ENCODE results near the gene GJA9.
"Not testable (repeated sequence)": the region's sequence is repeated elsewhere in the genome, so short reads cannot be mapped to it uniquely, and the experiment has no call there.

Gene GJA9

GRCh38 chr1:38881487-38881886 is at the start of gene GJA9:
TSS of gene GJA9 (minus strand) at chr1:38881587. CDS start at chr1:38876098, 5,489 bp downstream.
- DNase-seq (ENCODE audit: low read depth in 2 of 2): no peak

DNA sequence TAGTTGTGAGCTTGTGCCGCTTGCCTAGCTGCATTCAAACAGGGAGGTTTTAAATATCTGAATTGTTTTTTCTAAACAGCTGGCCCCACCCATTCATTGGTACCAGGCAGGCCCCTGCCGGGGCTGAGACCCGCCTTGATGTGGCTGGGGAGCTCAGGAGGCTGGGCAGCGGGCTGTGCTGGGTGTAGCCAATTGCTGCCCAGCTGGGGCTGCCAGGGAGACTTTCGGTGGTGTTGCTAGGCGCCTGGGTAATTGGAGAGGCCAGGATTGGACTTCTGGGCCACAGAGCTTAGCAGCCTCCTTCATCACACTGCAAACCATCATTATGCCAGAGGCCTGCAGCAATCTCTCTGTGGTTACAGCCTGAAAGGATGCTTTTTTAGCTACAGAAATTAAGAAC is 48.1 kb upstream of the GJA9 start:
- no peak for DNase-seq (ENCODE audit: low read depth in 2 of 2)

GRCh38 chr1:38929054-38929453 is 47.7 kb upstream of the GJA9 start:
- DNase-seq (ENCODE audit: low read depth in 2 of 2): no peak

DNA sequence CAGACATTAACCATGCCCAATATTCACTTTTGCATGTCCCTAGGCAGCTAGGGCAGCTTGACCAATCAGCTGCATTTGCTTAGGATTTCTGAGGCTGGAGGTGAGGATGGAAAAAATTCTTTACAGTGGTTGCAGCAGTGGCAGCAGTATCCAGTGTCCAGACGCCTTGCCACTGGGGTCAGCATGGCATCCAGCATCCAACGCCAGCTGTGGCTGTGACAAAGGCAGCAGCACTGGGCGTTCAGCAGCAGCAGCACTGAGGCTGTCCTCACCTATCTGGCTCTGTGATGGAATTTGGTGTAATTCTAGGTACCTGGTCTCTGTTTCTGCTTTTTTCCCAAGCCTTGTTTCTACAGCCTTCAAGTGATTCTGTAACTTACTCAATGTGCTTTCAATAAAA is 44.7 kb upstream of the GJA9 start:
- no peak for DNase-seq (ENCODE audit: low read depth in 2 of 2)

DNA sequence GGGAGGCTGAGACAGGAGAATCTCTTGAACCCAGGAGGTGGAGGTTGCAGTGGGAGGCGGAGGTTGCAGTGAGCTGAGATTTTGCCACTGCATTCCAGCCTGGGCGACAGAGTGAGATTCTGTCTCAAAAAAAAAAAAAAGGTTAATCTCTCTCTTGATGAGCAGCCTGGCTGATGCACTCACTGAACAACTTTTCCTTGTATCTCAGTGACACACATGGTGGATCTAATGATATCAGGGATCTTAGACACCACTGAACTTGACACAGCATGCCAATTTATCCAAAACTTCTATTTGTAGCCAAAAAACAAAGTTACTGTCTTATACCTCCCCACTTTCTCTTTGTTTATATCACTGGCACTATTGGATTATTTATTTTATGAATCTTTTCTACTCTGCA is 44.0 kb upstream of the GJA9 start:
- no peak for DNase-seq (ENCODE audit: low read depth in 2 of 2)

GRCh38 chr1:38923607-38924006 is 42.2 kb upstream of the GJA9 start:
- DNase-seq (ENCODE audit: low read depth in 2 of 2): no peak

GRCh38 chr1:38919130-38919529 is 37.7 kb upstream of the GJA9 start:
- DNase-seq (ENCODE audit: low read depth in 2 of 2): no peak

GRCh38 chr1:38918568-38918967 is 37.2 kb upstream of the GJA9 start:
- DNase-seq (ENCODE audit: low read depth in 2 of 2): no peak

GRCh38 chr1:38917772-38918171 is 36.4 kb upstream of the GJA9 start:
- no peak for DNase-seq (ENCODE audit: low read depth in 2 of 2)

GRCh38 chr1:38917337-38917736 is 36.0 kb upstream of the GJA9 start:
- DNase-seq (ENCODE audit: low read depth in 2 of 2): no peak

- no peak for DNase-seq (ENCODE audit: low read depth in 2 of 2)
These were observed 34.1 kb upstream of the GJA9 start for GRCh38 chr1:38915352-38915948.

GRCh38 chr1:38914908-38915307 is 33.5 kb upstream of the GJA9 start:
- DNase-seq (ENCODE audit: low read depth in 2 of 2): not testable (repeated sequence)

DNA sequence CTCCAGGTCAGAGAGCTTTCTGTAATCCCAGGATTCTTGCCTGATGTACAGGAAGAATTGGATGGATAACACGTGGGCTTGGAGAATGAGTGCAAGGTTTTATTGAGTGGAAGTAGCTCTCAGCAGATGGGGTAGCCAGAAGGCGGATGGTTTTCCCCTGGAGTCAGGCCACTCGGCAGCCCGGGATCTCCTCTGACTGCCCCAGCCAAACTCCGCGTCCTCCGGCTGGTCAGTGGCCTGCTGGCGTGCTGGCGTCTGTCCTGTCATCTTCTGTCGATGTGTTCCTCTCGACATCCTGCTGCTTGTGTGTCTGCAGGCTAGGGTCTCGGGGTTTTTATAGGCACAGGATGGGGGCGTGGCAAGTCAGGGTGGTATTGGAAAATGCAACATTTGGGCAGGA is 27.4 kb upstream of the GJA9 start:
- no peak for DNase-seq (ENCODE audit: low read depth in 2 of 2)

GRCh38 chr1:38905985-38906384 is 24.6 kb upstream of the GJA9 start:
- DNase-seq (ENCODE audit: low read depth in 2 of 2): no peak

DNA sequence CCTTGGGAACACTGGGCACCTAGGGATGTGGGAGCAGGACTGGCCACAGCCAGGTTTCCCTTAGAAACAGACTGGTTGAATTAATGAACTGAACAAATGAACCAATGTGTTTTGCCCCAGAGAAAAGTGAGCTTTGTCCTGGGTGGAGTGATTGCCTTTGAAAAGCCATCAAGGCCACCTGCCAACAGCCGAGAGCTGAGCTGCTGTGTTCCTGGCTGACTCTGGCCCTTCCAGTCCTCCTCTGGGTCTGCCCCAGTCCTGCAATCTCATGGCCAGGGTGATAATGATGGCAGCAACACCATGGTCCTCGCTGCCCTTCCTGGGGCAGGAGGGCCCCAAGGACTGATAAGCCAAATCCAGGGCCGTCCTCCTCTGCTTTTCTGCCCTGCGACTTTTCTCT is 18.2 kb upstream of the GJA9 start:
- DNase-seq (ENCODE audit: low read depth in 2 of 2): no peak

GRCh38 chr1:38898653-38899230 is 17.4 kb upstream of the GJA9 start:
- DNase-seq (ENCODE audit: low read depth in 2 of 2): no peak

DNA sequence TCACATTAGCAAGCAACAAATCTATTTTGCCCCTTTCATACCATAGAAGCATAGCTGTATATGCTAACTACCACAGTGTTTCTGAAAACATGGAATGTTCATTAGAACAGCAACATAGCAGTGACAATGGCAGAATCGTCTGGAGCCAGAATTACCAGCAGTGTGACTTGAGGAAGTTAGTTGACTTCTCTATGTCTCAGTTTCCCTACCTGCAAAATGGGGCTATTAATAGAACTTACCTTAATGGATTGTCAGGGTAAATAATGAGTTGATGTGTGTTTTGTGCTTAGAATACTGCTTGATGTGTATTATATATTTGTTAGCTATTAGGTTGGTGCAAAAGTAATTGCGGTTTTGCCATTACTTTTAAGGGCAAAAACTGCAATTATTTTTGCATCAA is 14.8 kb upstream of the GJA9 start:
- no peak for DNase-seq (ENCODE audit: low read depth in 2 of 2)

DNA sequence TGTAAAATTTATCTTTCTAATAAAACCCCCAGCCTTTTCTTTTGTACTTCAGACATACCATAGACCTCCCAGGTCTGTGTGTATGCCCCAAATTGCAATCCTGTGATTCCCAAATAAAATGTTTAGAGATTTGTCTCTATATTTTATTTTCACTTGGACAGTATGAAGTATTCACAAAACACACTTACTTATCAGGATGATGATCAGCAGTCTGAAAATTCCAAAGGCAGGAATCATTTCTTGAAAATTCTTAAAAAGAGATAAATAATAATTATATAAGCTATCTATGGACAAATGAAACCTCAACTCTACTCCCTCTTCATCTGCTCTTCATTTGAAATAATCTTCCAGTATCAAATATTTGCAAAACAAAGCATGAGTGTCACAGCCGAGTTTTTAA is 11.6 kb upstream of the GJA9 start:
- no peak for DNase-seq (ENCODE audit: low read depth in 2 of 2)

- no peak for DNase-seq (ENCODE audit: low read depth in 2 of 2)
These were observed 10.4 kb upstream of the GJA9 start for GRCh38 chr1:38891753-38892152.

GRCh38 chr1:38889589-38889988 is 8.2 kb upstream of the GJA9 start:
- DNase-seq (ENCODE audit: low read depth in 2 of 2): no peak

- no peak for DNase-seq (ENCODE audit: low read depth in 2 of 2)
These were observed 7.3 kb upstream of the GJA9 start for GRCh38 chr1:38888423-38889333.

- no peak for DNase-seq (ENCODE audit: low read depth in 2 of 2)
These were observed 3.7 kb upstream of the GJA9 start for GRCh38 chr1:38885092-38885491.

DNA sequence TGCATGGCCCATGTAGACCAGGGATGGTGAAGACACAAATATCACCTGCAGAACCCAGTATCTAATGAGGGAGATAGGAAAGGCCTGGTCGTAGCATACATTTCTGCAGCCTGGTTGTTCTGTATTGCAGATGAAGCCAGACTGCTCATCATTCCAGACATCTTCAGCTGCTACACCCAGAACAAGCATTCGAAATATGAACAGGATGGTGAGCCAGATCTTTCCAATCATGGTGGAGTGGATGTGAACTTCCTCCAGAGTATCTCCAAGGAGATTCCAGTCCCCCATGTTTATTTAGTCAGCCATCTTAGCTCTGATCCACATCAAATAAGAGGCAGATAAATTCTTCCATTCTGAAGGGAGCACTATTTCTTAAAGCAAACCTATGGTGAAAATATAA is 5.6 kb downstream of the GJA9 start:
- DNase-seq (ENCODE audit: low read depth in 2 of 2): no peak

All from stimulated activated CD8-positive, alpha-beta memory T cell treated with anti-CD3 and anti-CD28 coated beads, Interleukin-2, amount 100 ng/mL, for 1 hour (primary cell).